GM19193 (cell line): Measurements from ENCODE around the gene UNC5B.

Experiments used
- POLR2A ChIP-seq: IDR thresholded peaks from 4 replicates; pipeline ENCODE4 v1.6.1; 2011; ENCODE audit not compliant: insufficient read depth, insufficient read length; ENCODE audit errors: extremely low read depth

Gene UNC5B

GRCh38 chr10:71212318-71213126 lies at the start of gene UNC5B:
Gene UNC5B (plus strand): TSS chr10:71212570. CDS start chr10:71212986, 416 bp downstream.
- no peak for TF ChIP-seq POLR2A

- TF ChIP-seq POLR2A: no peak
These were observed 38.9 kb upstream of the UNC5B start for GRCh38 chr10:71173466-71173865.

- no peak for TF ChIP-seq POLR2A
These were observed 35.7 kb upstream of the UNC5B start for GRCh38 chr10:71176661-71177060.

- TF ChIP-seq POLR2A: no peak
These were observed 34.6 kb upstream of the UNC5B start for GRCh38 chr10:71177651-71178199.

GRCh38 chr10:71178880-71179279 lies 33.5 kb upstream of the UNC5B start:
- no peak for TF ChIP-seq POLR2A

- no peak for TF ChIP-seq POLR2A
These were observed 33.0 kb upstream of the UNC5B start for GRCh38 chr10:71179382-71179781.

- TF ChIP-seq POLR2A: no peak
These were observed 27.9 kb upstream of the UNC5B start for GRCh38 chr10:71184421-71184820.

- no peak for TF ChIP-seq POLR2A
These were observed 27.2 kb upstream of the UNC5B start for GRCh38 chr10:71185209-71185608.

GRCh38 chr10:71187197-71187596 lies 25.2 kb upstream of the UNC5B start:
- TF ChIP-seq POLR2A: no peak

- TF ChIP-seq POLR2A: no peak
These were observed 24.8 kb upstream of the UNC5B start for GRCh38 chr10:71187600-71187999.

GRCh38 chr10:71188201-71188600 lies 24.2 kb upstream of the UNC5B start:
- TF ChIP-seq POLR2A: no peak

- no peak for TF ChIP-seq POLR2A
These were observed 21.4 kb upstream of the UNC5B start for GRCh38 chr10:71191019-71191418.

GRCh38 chr10:71191551-71192076 lies 20.8 kb upstream of the UNC5B start:
- TF ChIP-seq POLR2A: no peak

GRCh38 chr10:71193516-71193915 lies 18.9 kb upstream of the UNC5B start:
- TF ChIP-seq POLR2A: no peak

- no peak for TF ChIP-seq POLR2A
These were observed 14.4 kb upstream of the UNC5B start for GRCh38 chr10:71197955-71198354.

GRCh38 chr10:71201849-71202248 lies 10.5 kb upstream of the UNC5B start:
- TF ChIP-seq POLR2A: no peak
